GM19238 (cell line): ENCODE data around the gene PAK5.

ENCODE experiments used
- DNase-seq: peaks from one replicate; pipeline ENCODE4 v3.0.0; 2011; ENCODE audit warnings: low spot score; ENCODE audit not compliant: insufficient read length

The PAK5 gene

DNA sequence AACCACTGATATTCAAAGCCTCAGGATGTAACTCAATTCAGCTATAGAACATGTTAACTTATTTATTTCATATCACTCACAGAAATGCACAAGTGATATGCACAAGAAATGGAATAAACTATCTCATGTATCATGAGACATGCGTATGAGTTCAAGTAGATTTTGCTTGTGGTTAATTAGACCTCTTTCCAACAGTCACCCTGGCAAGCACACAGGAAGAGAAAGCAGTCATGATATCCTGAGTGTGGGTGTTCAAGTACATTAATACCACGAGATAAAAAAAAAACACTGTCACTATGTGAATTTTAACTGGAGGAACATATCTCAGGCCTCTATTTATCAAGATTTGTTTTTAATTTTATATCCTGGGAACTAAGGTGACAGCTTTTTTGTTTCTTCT, 260.3 kb downstream of the PAK5 start:
- no peak for DNase-seq

DNA sequence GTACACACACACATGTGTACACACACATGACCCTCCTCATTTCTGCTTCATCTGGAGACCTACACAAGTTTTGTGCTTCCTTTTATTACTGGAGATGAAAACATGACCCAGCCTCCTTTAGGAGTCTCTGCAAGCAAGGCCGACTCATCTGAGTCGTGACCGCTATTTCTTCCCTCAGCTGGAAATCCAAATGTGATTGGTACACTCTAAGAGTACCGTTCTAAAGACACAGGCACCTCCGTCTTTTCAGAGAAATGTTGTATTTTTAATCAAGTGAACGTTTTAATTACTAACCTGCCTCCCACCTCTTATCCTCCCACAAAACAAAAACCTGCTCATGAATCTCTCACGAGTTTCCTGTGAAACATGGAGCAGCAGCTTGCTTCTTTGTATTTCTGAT, 261.5 kb downstream of the PAK5 start:
- DNase-seq: no peak

DNA sequence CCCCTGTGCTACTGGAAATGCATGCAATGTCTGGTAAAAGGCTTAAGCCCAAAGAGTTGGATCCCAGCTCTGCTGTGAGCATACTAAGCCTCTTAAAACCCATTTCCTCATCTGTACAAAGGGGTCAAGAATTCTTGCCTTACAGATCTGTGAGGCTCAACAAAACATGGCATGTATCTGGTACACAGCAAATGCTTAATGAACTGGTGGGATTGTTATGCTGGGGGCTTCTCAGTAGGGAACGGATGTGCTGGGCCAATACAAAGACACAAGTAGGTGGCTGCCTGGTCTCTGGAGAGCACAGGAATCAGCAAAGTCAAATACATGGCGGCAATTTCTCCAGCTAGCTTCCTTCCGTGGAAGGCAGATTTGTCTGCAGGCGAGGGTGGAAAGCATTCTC, 262.2 kb downstream of the PAK5 start:
- DNase-seq: no peak

DNA sequence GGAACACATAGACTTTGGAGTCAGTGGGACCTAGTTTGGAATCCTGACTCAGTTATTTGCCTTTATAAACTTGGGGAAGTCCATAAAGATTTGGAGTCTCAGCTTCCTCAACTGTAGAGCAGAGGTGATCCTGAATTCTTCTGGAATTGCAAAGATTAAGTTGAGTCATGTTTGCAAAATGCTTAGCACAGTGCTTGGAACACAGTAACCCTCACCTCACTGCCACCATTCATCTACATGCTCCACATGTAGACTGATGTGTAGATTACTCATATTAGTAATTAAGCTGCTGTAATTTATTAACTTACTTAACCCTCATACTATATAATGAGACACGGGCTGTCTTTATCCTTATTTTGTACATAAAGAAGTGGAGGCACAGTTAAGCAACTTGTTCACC, 263.0 kb downstream of the PAK5 start:
- no peak for DNase-seq

DNA sequence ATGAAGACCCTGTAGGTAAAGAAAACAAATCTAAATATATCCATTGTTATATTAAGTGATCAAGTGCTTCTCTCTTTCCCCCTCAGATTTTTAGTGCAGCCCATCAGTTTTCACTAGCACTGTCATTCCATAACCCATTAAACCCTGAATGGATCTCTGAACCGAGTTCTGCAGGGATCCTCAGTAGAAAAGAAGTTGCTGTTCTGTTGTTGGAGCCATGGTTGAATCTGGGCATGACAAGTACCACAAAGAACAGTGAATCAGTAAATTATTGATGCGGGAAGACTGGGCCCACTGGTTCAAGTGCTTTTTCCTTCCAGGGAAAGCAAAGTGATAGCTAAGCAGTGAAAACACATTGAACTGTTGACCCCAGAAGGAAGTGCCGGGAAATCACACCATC, 264.1 kb downstream of the PAK5 start:
- no peak for DNase-seq

DNA sequence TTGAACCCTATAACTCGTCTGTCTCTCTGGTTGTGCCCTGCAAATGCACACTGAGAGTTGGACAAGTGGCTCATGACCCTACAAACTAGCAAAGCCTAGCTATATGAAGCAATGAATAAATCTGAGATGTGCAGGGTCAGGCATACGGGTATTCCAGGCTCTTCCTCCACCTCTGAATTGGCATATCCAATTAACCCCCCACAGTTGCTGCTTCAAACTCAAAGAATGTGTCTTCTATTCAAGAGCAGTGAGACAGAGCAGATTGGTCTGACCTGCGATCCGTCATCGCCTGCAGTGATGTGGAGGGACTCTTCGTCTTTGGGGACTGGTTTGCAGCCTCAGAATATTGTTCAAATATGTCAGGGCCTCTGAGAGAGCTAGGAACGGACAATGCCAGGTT, 264.7 kb downstream of the PAK5 start:
- no peak for DNase-seq

DNA sequence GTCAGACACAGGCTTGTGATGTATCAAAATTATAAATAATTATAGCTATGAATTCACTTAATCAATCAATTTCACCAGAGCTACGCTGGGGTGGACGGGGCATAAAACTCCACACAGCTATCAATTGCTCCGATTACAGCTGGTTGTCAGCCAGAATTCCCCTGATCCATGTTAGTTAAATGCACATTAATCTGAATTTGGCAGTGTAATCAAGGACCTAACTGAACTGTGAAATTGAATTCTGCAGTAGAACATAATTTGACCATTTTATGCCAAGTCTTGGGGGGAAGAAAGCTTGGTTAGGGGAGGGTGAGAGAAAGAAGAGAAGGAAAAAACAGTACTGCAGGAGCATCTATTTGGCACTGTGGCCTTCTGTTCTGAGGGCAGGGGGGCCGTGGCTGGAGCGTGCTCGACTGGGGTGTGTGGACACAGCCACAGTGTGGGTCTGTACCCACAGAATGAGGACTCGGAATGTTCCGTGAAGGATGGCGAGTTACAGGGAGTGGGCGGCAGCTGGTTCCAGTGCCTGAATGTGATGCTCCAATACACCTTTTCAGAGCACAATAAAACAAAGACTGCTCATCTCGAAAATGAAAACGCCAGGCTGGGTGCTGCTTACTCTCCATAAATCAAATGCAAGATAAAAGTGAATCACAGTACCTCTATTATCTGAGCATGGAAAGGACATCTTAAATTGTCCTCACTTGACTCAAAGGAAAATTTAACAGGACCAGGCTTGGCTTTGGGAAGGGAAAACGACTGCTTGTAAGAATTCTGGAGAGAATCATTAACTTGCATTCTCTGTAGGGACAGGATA, 265.3 kb downstream of the PAK5 start:
- no peak for DNase-seq

DNA sequence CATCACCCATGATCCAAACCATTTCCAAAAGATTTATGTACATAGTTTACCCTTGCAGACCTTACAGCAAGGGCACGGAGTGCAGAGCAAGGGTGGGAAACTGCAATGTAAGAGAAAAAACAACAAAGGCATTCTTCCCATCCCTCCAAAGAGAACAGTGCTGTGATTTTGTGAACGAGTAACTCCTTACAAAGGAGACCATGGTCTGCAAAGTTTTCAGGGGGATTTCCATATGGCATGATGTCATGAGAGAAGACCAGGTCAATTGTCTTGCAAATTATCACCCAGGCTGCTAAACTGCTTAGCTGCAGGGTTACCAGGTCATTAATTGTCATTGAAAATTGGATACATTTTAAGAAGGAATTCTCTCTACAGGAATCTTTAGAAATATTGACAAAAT, 266.2 kb downstream of the PAK5 start:
- DNase-seq: no peak

DNA sequence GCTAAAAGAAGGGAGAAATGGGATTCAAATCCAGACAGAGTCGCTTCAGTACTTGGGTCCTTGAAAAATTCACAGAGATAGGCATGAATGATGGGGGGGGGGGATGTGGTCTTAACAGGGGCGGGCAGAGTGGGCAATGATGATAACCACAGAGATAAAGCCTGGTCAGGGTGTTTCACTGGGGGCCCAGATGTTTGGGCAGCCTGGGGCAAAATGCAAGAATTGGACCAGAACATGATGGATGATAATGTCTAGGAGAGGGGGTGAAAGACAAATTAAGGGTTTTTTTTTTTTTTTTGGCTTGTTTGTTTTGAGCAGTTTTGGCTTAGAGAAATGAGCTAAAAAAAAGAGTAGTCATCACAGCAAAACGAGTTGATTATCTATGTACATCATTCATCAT, 267.1 kb downstream of the PAK5 start:
- no peak for DNase-seq

DNA sequence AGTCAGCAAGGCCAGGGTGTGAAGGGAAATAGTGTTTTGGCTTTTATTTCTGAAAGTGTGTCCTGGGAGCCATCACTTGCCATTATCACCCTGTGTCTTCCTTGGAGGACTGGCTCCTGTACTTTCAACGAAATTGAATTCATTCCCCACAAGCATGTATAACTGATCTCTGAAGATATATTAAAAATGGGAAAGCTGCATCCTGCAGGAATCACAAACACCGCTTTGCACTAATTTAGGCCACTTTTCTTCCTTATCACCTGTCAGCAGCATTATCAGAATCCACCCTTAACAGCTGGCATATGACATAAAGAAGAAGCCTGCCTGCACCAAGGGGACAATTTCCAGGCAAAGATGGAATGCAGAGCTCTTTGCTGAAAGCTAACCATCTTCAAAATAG, 268.3 kb downstream of the PAK5 start:
- no peak for DNase-seq

DNA sequence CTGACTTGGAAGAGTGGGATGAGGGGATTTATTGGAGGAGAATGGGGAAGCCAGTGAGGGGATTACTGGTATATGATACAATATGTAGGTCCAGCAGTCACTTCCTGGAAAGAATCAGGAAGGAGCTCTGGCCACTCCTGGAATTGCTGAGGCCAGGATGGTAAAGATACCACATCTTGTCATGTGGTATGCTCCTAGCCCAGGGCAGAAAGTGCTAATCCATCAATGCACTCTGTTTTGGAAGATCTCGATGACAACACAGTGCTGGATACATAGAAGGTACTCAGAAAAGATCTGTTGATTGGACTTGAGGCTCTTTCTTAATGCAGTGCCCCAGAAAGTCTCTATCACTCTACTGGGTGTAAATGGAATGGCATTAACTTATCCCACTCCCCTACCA, 271.9 kb downstream of the PAK5 start:
- no peak for DNase-seq

DNA sequence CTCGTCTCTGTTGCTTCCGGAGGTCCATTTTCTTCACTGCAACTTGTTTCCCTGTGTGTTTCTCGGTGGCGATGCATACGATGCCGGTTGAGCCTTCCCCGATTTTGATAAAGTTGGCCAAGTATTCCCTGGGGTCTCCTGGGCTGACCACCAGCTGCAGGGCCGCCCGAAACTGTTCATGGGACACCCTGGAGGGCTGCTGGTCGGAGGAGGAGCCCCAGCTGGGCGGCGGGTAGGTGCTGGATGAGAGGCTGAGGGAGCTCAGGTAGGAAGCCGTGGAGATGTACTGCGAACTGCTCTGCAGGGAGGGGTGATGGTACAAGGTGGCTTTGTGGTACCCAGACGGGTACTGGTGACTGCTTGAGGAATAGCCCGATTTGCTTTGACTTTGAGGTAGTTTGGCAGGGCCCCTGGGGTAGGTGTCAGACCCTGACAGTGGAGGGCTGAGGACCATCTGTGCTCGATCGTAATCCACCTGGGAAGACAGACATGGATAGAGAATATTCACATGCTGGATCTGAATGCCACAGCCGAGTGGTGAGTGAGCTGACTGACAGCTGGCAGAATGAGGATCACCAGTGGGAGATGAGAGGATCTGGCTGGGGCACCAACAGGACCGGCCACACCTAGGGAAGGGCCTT, 272.8 kb downstream of the PAK5 start:
- no peak for DNase-seq

DNA sequence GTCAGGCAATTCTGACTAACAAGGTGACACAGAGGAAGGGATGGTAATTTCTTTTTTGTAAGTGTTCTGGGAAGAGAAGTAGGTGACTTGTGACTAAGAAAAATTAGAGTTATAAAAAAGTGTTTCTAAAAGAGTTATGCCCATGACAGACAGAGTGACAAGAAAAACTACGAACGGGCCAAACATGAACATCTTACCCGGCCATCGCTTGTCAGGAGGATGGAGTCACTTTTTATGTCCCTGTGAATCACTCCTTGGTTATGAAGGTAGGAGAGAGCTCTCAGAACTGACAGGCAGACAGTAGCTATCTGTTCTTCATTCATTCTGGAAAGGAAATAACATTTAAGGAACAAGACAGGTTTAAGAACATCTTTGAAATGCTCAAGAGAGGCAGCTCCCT, 281.5 kb downstream of the PAK5 start:
- no peak for DNase-seq

DNA sequence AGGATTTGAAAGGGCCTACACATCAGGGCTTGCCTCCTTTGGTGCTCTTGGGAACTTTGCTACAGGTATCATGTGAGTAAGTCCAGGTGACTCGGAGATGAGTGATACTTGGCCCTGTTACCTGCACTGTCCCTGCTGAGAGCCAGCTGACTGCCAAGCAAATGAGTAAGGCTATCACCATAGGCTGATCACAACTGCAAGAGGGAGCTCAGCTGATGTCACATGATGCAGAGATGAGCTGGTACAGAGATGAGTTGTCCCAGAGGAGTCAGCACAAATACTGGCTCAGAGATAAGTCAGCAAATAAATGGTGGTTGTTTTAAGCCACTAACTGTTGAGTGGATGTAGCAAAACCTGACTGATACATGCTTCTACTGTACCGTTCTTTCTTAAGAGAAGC, 283.1 kb downstream of the PAK5 start:
- DNase-seq: no peak

DNA sequence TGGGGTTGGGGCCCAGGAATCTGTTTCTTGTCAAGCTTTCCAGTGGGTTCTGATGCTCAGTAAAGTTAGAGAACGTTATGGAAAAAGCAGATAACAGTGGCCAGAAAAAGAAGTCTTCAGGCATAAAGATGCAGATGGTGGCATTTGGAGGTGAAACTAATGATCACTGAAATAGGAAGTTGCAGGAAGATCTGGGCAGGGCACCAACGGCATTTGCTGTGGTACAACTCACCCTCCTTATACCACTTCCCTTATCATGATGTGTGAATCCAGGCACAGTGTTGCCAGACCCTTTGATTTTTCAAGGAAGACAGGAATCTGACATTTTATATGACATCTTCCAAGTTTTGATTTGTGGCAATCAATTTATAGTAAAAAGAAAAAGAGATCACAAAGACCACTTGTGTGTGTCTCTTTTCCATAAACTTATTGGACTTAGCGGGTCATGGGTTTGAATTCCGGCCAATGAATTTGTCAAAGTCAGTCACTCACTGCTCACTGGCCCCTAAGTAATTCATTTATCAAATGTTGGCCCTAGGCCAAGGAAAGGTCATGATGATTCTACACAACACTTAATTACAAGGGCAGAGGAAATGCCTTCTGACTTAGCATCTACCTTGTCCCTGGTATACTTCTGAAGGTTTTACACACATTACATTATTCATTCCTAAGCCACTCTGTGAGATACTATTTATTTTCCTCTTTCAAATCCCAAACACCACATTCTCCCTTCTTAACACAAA, 286.9 kb downstream of the PAK5 start:
- no peak for DNase-seq

DNA sequence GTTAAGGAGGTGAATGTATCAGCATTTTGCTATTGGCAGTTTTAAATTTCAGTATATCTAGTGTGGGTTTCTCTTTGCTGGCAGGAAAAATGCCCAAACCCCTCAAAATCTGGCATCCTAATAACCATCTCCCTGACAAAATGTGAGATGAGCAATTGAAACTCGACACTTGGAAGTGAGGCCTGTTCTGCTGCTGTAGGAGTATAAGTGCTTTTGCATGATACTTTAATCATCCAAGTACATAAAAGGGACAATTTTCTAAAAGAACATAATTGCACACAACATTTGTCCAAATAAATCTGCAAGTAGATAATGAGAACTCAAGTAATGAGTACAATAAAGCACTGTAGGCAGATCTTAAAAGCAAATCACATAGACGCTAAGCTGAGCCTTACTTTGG, 288.0 kb downstream of the PAK5 start:
- DNase-seq: no peak

DNA sequence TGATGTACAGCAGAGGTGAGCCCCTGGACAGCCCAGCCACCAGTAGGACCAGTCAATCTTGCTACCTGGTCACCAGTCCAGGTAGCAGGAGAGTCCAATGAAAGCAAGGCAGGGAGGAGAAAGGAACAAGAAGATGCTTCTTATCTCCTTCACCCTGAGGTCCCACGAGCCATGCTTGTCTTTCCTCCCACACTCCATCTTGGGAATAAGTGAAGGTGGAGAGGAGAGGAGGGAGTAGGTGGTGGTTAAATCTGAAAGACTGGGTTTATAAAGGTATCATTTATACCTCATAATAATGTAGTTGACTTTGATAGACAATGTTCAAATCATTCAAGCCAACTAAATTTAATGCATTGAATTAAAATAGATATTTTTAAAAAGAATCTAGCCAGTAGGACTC, 288.6 kb downstream of the PAK5 start:
- no peak for DNase-seq

DNA sequence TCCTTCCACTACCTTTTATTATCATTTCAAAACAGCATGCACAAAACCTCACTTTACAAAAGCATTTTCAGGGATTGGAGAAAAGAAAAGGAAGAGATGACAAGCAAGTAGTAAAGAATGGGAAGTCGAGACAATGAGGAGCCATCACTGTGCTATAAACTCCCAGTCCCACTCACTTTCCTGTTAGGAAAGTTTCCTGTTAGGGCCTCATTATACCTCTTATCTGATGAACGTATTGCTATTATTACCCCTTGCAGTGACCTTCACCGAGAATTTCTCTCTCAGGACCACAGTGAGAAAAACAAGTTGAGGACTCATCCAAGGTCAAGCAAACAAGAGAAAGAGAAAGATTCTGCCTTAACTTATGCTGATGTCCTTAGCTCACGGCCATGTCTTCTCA, 295.7 kb downstream of the PAK5 start:
- no peak for DNase-seq

DNA sequence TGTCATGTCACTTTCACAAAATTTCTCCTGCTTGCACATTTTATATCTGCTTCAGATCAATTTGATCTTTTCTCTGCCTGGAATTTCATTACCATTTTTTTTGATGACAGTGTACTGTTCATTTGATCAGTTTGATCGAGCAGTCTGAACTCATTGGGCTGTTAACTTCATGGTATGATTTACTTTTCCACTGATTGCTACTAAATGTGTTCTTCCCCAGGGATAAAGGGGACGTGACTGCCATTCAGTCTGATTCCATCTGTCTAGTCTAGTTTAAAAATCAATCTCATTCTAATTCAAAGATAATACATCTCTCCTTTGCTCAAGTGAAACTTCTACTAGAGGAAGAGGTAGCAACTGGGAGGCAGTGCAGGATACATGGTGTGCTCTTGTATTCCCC, 303.4 kb downstream of the PAK5 start:
- no peak for DNase-seq

DNA sequence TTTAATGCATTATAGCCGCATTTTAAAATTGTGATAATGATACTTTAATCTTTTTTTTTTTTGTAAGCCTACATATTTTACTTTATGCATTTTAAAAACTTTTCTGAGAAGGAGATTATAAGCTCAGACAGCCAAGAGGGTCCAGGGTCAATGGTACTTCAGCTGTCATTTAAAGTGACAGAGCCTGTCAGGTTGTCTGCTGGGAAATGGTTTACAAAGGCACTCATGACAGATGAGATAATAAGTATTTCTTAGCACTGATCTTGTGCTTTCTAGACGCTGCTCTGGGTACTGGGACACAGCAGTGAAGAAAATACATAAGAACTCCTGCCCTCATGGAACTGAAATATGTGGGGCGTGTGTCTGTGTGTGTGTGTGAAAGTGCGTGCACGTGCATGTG, 304.9 kb downstream of the PAK5 start:
- no peak for DNase-seq

DNA sequence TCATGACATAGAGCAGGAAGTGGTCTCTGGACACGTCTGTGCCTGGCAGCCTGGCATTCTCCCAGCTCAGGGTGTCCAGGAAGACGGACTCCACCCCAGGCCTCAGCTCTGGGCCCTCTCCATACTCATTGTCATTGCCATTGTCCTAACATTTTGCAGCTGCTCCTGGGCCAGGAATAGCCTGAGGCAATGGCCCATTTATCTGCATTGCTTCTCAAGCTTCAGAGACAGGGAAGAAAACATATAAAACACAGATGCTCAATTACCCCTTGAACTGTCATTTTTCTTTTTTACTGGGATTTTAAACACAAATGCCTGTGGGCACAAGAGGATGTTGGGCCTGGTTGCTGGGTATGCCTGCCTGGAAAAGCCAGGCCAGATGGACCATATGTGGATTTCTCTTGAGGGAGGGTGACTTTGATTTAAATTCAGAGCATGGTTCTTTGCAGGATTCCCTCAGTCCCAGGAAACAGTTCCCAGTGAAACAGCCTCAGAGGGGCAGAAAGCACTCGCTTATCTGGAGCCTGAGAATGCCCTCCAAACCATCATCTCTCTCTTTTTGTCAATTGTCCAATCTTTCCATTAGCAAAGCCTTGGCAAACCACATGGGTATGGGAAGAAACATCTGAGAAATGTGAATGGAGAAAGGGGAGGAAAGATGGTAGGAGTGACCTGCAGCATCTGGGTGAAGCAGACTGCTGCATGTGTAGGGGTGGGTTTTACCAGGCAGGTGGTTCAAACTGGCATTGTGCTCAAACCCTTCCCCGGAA, 306.6 kb downstream of the PAK5 start:
- no peak for DNase-seq

DNA sequence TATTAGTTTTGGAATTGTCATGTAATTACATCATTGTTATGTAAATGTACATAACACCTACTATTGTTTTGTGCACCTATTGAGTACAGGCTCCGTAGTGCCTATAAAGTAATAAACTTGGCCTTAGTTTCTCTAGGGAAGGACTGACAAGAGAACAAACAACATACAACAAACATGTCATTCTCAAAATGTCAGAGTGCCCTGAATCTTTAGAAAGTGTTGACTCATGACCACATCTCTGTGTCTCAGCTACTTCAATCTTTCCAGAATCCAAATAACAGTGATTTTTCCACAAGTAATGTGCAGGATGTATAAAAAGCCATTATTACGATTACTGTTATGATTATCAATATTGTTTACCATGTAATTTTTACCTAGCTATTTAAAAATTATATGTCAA, 307.3 kb downstream of the PAK5 start:
- no peak for DNase-seq
